Left ventricle myocardium inferior (tissue), 1 donor: ENCODE measurements around the gene APPL2. TPM values are rescaled to one million over a fixed set of nuclear protein-coding genes. Genes with fewer than 3 reads are reported as not detected.

Experiments used
- DNase-seq: peaks from one replicate; pipeline ENCODE4 v3.0.0-alpha.2; 2020
- H3K27ac ChIP-seq: fragments of 200-600 bp; replicated peaks from 2 replicates; pipeline ENCODE4 v1.8.0; 2021
- H3K27me3 ChIP-seq: fragments of 200-600 bp; 2 replicates; pipeline ENCODE4 v1.8.0; 2021; ENCODE audit warnings: low read depth
- H3K36me3 ChIP-seq: fragments of 200-600 bp; 2 replicates; pipeline ENCODE4 v1.8.0; 2021
- H3K4me1 ChIP-seq: fragments of 200-600 bp; 2 replicates; pipeline ENCODE4 v1.8.0; 2021
- H3K4me3 ChIP-seq: fragments of 200-600 bp; 2 replicates; pipeline ENCODE4 v1.8.0; 2021; ENCODE audit warnings: mild to moderate bottlenecking, moderate library complexity
- H3K9me3 ChIP-seq: fragments of 200-600 bp; replicated peaks from 2 replicates; pipeline ENCODE4 v1.8.0; 2021
- intact Hi-C: fragments of 100-400 bp; cut with micrococcal nuclease; formaldehyde crosslinking; loops from one replicate; pipeline ENCODE4 v1.11.0; 2022
- total RNA-seq: library from RNA; stranded (reverse); fragmentation: NEBNext Ultra II Directional; extraction: Animal tissue kit (Norgen Biotek cat#: 25700); gene quantifications from one replicate; pipeline ENCODE4 v1.2.1, GENCODE V29; 2021
- TF ChIP-seq, protein P1 (sequence below): fragments of 200-600 bp; IDR thresholded peaks from 2 replicates; pipeline ENCODE4 v1.8.0; 2021; ENCODE audit warnings: antibody characterized with exemption, mild to moderate bottlenecking, borderline replicate concordance
- donor health status: DM: no; HTN: yes; CAD: no; lungs with severe emphysema.

APPL2 gene
- total RNA-seq, 1 donor from 2014 or later: 19.8 TPM

DNA sequence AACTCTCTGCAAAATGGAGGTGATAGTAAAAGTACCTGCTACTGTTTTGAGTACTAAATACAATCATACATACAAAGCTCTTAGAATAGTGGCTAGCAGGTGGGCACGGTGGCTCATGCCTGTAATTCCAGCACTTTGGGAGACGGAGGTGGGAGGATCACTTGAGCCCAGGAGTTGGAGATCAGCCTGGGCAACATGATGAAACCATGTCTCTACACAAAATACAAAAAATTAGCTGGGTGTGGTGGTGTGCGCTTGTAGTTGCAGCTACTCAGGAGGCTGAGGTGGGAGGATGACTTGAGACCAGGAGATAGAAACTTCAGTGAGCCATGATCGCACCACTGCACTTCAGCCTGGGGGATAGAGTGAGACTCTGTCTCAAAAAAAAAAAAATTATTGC lies 28.8 kb upstream of the APPL2 start:
- DNase-seq: no peak
- Histone ChIP-seq H3K4me3 (no peak overlapping the region), H3K9me3 (no peaks in the 10 kb centered on the region), H3K36me3 (no peaks in the 10 kb centered on the region), H3K27ac (no peak overlapping the region), H3K4me1 (no peaks in the 10 kb centered on the region), H3K27me3 (peaks cover 21% of the 10 kb centered on the region)
- intact Hi-C loops: no loop called here
- TF ChIP-seq, protein P1, sequence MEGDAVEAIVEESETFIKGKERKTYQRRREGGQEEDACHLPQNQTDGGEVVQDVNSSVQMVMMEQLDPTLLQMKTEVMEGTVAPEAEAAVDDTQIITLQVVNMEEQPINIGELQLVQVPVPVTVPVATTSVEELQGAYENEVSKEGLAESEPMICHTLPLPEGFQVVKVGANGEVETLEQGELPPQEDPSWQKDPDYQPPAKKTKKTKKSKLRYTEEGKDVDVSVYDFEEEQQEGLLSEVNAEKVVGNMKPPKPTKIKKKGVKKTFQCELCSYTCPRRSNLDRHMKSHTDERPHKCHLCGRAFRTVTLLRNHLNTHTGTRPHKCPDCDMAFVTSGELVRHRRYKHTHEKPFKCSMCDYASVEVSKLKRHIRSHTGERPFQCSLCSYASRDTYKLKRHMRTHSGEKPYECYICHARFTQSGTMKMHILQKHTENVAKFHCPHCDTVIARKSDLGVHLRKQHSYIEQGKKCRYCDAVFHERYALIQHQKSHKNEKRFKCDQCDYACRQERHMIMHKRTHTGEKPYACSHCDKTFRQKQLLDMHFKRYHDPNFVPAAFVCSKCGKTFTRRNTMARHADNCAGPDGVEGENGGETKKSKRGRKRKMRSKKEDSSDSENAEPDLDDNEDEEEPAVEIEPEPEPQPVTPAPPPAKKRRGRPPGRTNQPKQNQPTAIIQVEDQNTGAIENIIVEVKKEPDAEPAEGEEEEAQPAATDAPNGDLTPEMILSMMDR: no peak

DNA sequence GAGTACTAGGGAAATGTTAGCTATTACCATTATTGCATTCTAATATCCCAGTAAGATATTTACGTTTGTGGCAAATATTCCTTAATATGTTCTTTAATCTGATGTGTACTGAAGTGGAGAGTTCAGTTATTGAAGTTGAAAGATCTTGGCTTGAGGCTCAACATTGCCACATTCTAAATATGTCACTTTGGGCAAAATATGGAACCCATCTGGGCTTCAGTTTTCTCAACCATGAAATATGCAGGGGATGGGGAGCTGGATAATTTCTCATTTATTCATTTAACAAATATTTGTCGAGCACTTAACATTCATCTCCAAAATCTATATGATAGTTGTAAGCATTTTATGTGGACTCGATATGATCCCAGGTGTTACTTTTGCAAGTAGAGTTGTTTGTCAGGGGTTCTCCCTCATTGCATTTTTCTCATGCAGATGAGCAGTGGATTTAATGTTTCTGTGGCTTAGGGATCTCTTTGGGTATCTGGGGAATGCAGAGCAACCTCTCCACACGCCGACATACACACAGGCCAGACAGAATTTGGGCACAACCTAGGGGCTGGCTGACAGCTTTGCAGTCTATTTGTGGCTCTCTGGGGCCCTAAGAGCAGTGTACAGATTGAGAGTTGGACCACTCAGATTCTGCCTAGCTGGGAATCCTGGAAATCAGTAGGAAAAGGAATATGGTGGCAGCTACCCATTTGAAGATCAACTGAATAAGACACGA lies 26.6 kb upstream of the APPL2 start:
- Histone ChIP-seq H3K4me1 (no peaks in the 10 kb centered on the region), H3K36me3 (no peaks in the 10 kb centered on the region), H3K9me3 (no peaks in the 10 kb centered on the region), H3K4me3 (no peak overlapping the region), H3K27me3 (peaks cover 22% of the 10 kb centered on the region), H3K27ac (no peak overlapping the region)
- TF ChIP-seq, protein P1: no peak
- intact Hi-C loops: no loop called here
- no peak for DNase-seq

DNA sequence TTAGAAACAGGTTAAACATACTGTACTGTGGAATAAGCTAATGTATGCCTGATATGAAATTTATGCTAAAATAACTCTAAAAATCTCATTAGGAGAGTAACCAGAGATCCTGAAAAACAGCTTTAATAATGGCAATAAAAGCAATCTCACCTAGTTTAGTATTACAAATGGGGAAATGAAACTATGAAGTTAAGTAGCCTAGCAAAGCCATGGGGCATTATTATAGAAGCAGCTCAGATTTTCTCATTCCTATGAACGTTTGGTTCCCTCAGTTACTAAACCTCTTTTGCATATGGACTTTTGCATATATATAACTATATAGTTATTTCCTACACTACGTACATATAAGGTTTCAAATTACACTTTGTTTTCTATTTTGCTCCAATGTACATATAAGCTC lies 25.0 kb upstream of the APPL2 start:
- intact Hi-C loops: no loop called here
- TF ChIP-seq, protein P1: no peak
- DNase-seq: no peak
- no peaks in the 10 kb centered on the region for H3K36me3 ChIP-seq
- H3K4me3 ChIP-seq: no peak overlapping the region
- H3K27me3 ChIP-seq: peaks cover 22% of the 10 kb centered on the region
- H3K27ac ChIP-seq: no peak overlapping the region
- H3K4me1 ChIP-seq: no peaks in the 10 kb centered on the region
- no peaks in the 10 kb centered on the region for H3K9me3 ChIP-seq

DNA sequence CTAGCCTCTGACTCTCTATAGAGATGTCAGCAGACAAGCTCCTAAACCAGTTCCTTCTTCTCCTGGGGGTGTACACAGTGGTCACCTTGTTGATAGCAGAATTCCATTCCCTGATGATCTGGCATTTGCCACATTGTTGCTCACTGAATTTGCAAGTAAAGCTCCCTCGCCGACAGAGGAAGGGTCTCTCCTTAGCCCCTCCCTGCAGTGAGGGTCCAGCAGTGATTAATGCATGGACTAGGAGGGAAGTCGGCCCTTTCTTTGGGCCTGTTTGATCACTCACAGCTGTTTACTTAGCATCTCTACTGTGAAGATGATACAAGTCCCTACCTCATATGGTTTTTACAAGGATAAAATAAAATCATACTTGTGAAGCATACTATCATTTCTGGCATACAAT lies 23.3 kb upstream of the APPL2 start:
- no peak overlapping the region for H3K27ac ChIP-seq
- H3K9me3 ChIP-seq: no peaks in the 10 kb centered on the region
- DNase-seq: no peak
- H3K36me3 ChIP-seq: no peaks in the 10 kb centered on the region
- no peak overlapping the region for H3K4me3 ChIP-seq
- TF ChIP-seq, protein P1: no peak
- intact Hi-C loops: no loop called here
- H3K4me1 ChIP-seq: no peaks in the 10 kb centered on the region
- H3K27me3 ChIP-seq: peaks cover 16% of the 10 kb centered on the region

DNA sequence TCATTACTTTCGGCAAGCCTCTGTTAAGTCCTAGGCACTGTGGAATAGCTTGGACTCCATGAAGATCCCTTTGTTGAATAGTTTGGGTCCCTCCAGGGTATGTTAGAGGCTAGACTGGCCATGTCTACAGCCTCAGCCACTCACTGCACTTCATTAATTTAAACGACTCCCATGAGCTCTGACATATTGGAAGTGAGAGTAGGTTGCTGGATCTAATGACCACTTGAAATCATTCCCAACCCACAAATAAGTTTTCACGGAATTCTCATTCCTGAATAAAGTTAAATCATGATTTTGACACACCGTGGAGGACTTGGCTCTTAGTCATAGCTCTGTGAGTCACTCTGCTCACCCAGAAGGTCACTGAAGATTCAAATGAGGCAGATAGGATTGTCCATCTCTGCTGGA lies 21.4 kb upstream of the APPL2 start:
- Histone ChIP-seq H3K27me3 (peaks cover 6% of the 10 kb centered on the region), H3K9me3 (no peaks in the 10 kb centered on the region), H3K27ac (no peak overlapping the region), H3K36me3 (no peaks in the 10 kb centered on the region), H3K4me3 (no peak overlapping the region), H3K4me1 (no peaks in the 10 kb centered on the region)
- TF ChIP-seq, protein P1: no peak
- no peak for DNase-seq
- intact Hi-C loops: no loop called here
